GM23338 (cell line): ENCODE measurements around the gene PXT1. TPM values are rescaled to one million over a fixed set of nuclear protein-coding genes. Genes with fewer than 3 reads are reported as not detected.

Experiments
- ATAC-seq: fragments of 200-7000 bp; cut with Tn5 transposase; 3 replicates; pipeline ENCODE4 v1.9.1; 2020
- DNase-seq: peaks from one replicate; pipeline ENCODE4 v3.0.0-alpha.2; 2015; ENCODE audit warnings: low spot score
- H2AFZ ChIP-seq: fragments of 200-600 bp; sonication (generic); 2 replicates; pipeline ENCODE4 v1.8.0; 2016; ENCODE audit warnings: antibody characterized with exemption, mild to moderate bottlenecking, moderate library complexity
- H3F3A ChIP-seq: fragments of 200-600 bp; sonication (generic); replicated peaks from 2 replicates; pipeline ENCODE4 v1.8.0; 2017; ENCODE audit warnings: antibody characterized with exemption, mixed run types, low read depth
- H3K27ac ChIP-seq: fragments of 200-600 bp; sonication (generic); 2 replicates; pipeline ENCODE4 v1.6.1; 2016; ENCODE audit warnings: low read depth
- H3K27me3 ChIP-seq: fragments of 200-600 bp; sonication (generic); 2 replicates; pipeline ENCODE4 v1.8.0; 2016; ENCODE audit warnings: mild to moderate bottlenecking, mixed run types, moderate library complexity; ENCODE audit not compliant: insufficient read depth
- H3K36me3 ChIP-seq: fragments of 200-600 bp; sonication (generic); 2 replicates; pipeline ENCODE4 v1.8.0; 2016; ENCODE audit warnings: mild to moderate bottlenecking; ENCODE audit not compliant: insufficient read depth
- H3K4me1 ChIP-seq: fragments of 200-600 bp; sonication (generic); 2 replicates; pipeline ENCODE4 v1.8.0; 2016; ENCODE audit warnings: mild to moderate bottlenecking, moderate library complexity; ENCODE audit not compliant: insufficient read depth
- H3K4me2 ChIP-seq: fragments of 200-600 bp; sonication (generic); 2 replicates; pipeline ENCODE4 v1.7.1; 2017; ENCODE audit warnings: mixed run types
- H3K4me3 ChIP-seq: fragments of 200-600 bp; sonication (generic); 2 replicates; pipeline ENCODE4 v1.6.1; 2016; ENCODE audit warnings: mixed run types
- H3K79me2 ChIP-seq: fragments of 200-600 bp; sonication (generic); replicated peaks from 2 replicates; pipeline ENCODE4 v1.8.0; 2017; ENCODE audit warnings: mild to moderate bottlenecking; ENCODE audit not compliant: insufficient read depth
- H3K9me2 ChIP-seq: fragments of 200-600 bp; sonication (generic); 2 replicates; pipeline ENCODE4 v1.8.0; 2017; ENCODE audit not compliant: insufficient read depth
- H4K20me1 ChIP-seq: fragments of 200-600 bp; sonication (generic); replicated peaks from 2 replicates; pipeline ENCODE4 v1.8.0; 2017; ENCODE audit warnings: mild to moderate bottlenecking; ENCODE audit not compliant: insufficient read depth
- H3K27ac Mint-ChIP-seq: 2 replicates; pipeline ENCODE4 v1.8.0; 2020; ENCODE audit warnings: inconsistent platforms, mild to moderate bottlenecking, moderate library complexity, mixed read lengths
- H3K27me3 Mint-ChIP-seq: 3 replicates; pipeline ENCODE4 v1.8.0; 2022; ENCODE audit warnings: low read depth, mild to moderate bottlenecking, moderate library complexity, mixed read lengths, inconsistent platforms; ENCODE audit not compliant: insufficient read depth, poor library complexity
- H3K36me3 Mint-ChIP-seq: 3 replicates; pipeline ENCODE4 v1.8.0; 2021; ENCODE audit warnings: low read depth, mild to moderate bottlenecking, inconsistent platforms, moderate library complexity, mixed read lengths
- H3K4me1 Mint-ChIP-seq: 3 replicates; pipeline ENCODE4 v1.8.0; 2020; ENCODE audit warnings: mild to moderate bottlenecking, inconsistent platforms, mixed read lengths
- H3K4me3 Mint-ChIP-seq: 3 replicates; pipeline ENCODE4 v1.8.0; 2021; ENCODE audit warnings: moderate library complexity, mild to moderate bottlenecking, inconsistent platforms, mixed read lengths
- H3K9me3 Mint-ChIP-seq: 3 replicates; pipeline ENCODE4 v1.8.0; 2020; ENCODE audit warnings: moderate library complexity, mild to moderate bottlenecking, inconsistent platforms, mixed read lengths
- CTCF ChIP-seq, 2 experiments: fragments of 200-600 bp in 1 of 2; sonication (generic) in 1 of 2; conservative IDR thresholded peaks; 2 replicates each; pipeline versions ENCODE4 v1.5.1 to v1.6.1; 2016 to 2017; ENCODE audit warnings: antibody characterized with exemption in 2 of 2, low read depth in 2 of 2, mild to moderate bottlenecking in 2 of 2, moderate library complexity in 1 of 2
- EZH2phosphoT487 ChIP-seq: fragments of 200-600 bp; sonication (generic); IDR thresholded peaks from one replicate; pipeline ENCODE4 v1.8.1; 2018; ENCODE audit warnings: antibody characterized with exemption; ENCODE audit not compliant: unreplicated experiment
- JUNB ChIP-seq: IDR thresholded peaks from one replicate; pipeline ENCODE4 v1.6.1; 2016; ENCODE audit warnings: antibody characterized with exemption; ENCODE audit not compliant: unreplicated experiment
- POLR2AphosphoS5 ChIP-seq: IDR thresholded peaks from 2 replicates; pipeline ENCODE4 v1.6.1; 2016; ENCODE audit warnings: antibody characterized with exemption, low read depth
- REST ChIP-seq: IDR thresholded peaks from one replicate; pipeline ENCODE4 v1.6.1; 2018; ENCODE audit warnings: antibody characterized with exemption; ENCODE audit not compliant: unreplicated experiment
- STAT1 ChIP-seq: IDR thresholded peaks from one replicate; pipeline ENCODE4 v1.6.1; 2016; ENCODE audit warnings: antibody characterized with exemption; ENCODE audit not compliant: unreplicated experiment
- ZNF114 ChIP-seq: fragments of 250-450 bp; sonication (Bioruptor Pico); IDR thresholded peaks from 2 replicates; pipeline ENCODE4 v1.5.0; 2020; ENCODE audit warnings: mild to moderate bottlenecking, moderate library complexity
- ZNF331 ChIP-seq: fragments of 250-450 bp; sonication (Bioruptor Pico); IDR thresholded peaks from 2 replicates; pipeline ENCODE4 v1.5.0; 2020; ENCODE audit warnings: low read depth, mild to moderate bottlenecking, moderate library complexity
- polyA plus RNA-seq: library from polyadenylated mRNA; unstranded; fragments of >200 nt; fragmentation: Nextera tagmentation; extraction: Ambion mirVana; gene quantifications from 2 replicates; pipeline ENCODE4 v1.2.1, GENCODE V29; 2016
- total RNA-seq: library from RNA; depleted of rRNA; stranded (reverse); fragments of >200 nt; shearing (Covaris generic); gene quantifications from 2 replicates; pipeline ENCODE4 v1.2.3, GENCODE V29; 2014
- TF ChIP-seq, protein P1 (sequence below): IDR thresholded peaks from 2 replicates; pipeline ENCODE4 v1.6.1; 2016; ENCODE audit warnings: antibody characterized with exemption

The PXT1 gene
- total and polyA plus RNA-seq, 2 experiments from 2014 or later = 0.14 TPM; not detected in 1

DNA sequence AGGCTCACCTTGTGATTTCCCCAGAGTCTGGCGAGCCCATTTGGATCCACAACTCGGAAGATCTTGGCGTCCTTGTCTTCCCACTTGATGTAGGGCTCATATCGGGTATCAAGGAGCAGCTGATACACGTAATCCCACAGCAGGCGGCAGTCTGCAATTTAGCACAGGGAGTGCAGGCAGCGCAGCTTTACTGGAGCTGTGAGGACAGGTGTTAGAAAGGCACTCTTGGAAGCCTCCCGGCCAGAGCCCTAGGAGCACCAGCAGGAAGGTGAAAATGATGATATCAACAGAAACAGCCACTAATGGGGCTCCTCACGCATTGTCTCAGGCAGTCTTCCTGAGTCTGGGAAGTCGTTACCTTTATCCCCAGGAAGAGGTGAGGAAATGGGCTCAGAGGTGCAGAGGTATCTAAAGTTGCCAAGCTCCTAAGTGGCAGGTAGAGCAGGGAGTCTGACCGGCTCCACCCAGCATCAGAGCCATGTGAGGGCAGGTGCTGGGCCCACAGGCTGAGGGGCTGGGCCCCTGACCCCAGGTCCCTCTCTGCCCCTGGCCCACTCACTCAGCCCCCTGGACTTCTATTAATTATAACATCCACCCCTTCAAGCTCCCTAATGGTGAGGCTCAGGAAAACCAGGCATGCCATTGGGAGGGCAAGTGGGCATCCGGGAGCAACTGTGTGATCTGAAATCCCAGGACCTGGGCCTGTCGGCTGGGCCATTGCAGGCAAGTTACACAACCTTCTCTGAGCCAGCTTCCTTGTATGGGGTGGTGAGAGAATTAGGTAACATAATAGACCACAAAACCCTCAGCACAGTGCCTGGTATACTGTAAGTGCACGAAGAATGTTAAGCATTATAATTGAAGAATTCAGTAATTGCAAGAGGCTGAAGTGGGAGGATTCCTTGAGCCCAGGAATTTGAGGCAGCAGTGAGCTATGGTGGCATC is 73.5 kb downstream of the PXT1 start:
- Mint-ChIP-seq H3K4me3 (no peak overlapping the region), H3K27ac (no peak overlapping the region)
- DNase-seq = no peak

DNA sequence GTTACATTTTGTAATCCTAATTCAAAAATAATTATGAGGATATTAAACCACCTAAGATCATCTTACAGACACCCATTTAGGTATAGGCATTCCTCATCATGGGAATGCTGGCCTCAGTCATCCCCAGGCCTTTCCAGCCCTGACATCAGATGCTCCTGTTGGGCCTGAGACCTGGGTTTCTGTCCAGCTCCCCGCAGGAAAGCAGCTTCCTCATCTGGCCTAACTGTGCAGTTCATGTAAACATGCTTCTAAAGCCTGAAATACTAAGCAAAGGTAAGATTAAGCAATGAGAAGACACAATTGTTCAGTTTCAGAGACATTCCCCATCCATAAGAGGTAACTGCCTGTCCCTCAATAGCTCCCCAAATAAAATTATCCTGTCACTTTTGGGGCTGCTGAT is 74.2 kb downstream of the PXT1 start:
- DNase-seq = no peak
- H3K4me3 Mint-ChIP-seq = no peak overlapping the region
- no peak for TF ChIP-seq EZH2phosphoT487
- no peak for TF ChIP-seq POLR2AphosphoS5
- no peak for TF ChIP-seq STAT1
- TF ChIP-seq ZNF114 (CRISPR knock-in tag) = no peak
- TF ChIP-seq ZNF331 (CRISPR knock-in tag) = no peak
- TF ChIP-seq CTCF (conservative IDR thresholded peaks at IDR 0.05; ENCODE audit: low read depth in 2 of 2) = no peak
- TF ChIP-seq, protein P1, sequence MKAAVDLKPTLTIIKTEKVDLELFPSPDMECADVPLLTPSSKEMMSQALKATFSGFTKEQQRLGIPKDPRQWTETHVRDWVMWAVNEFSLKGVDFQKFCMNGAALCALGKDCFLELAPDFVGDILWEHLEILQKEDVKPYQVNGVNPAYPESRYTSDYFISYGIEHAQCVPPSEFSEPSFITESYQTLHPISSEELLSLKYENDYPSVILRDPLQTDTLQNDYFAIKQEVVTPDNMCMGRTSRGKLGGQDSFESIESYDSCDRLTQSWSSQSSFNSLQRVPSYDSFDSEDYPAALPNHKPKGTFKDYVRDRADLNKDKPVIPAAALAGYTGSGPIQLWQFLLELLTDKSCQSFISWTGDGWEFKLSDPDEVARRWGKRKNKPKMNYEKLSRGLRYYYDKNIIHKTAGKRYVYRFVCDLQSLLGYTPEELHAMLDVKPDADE = no peak
- no peak for TF ChIP-seq JUNB

More for the DNA sequence above, 73.5 kb downstream of the PXT1 start:
- ATAC-seq = no peak; the same call in 2 of the 3 replicates
- Histone ChIP-seq H3K36me3 (no peaks in the 10 kb centered on the region), H3F3A (no peaks in the 10 kb centered on the region), H3K9me2 (no peaks in the 10 kb centered on the region), H3K79me2 (no peaks in the 10 kb centered on the region), H2AFZ (no peak overlapping the region), H3K4me1 (0 out of 2 replicates have a peak, but pooled peaks cover 3% of the 10 kb centered on the region), H3K27ac (no peak overlapping the region), H3K4me2 (no peak overlapping the region), H3K4me3 (no peak overlapping the region), H3K27me3 (no peaks in the 10 kb centered on the region), H4K20me1 (no peaks in the 10 kb centered on the region)
- Mint-ChIP-seq H3K9me3 (no peaks in the 10 kb centered on the region), H3K27me3 (peaks cover 7% of the 10 kb centered on the region), H3K4me1 (peaks cover 11% of the 10 kb centered on the region), H3K36me3 (peaks cover 4% of the 10 kb centered on the region; the same call in 1 of the 3 replicates)
- TF ChIP-seq REST (no peak), JUNB (no peak), ZNF331 (CRISPR knock-in tag) (no peak)
- TF ChIP-seq, protein P1 = no peak

More for the DNA sequence above, 74.2 kb downstream of the PXT1 start:
- H3K36me3 Mint-ChIP-seq = peaks cover 4% of the 10 kb centered on the region; the same call in 1 of the 3 replicates
- Histone ChIP-seq H3K4me3 (no peak overlapping the region), H3K27me3 (no peaks in the 10 kb centered on the region), H3K79me2 (no peaks in the 10 kb centered on the region), H3K4me1 (no peaks in the 10 kb centered on the region), H3K4me2 (no peak overlapping the region), H4K20me1 (no peaks in the 10 kb centered on the region), H2AFZ (no peak overlapping the region), H3F3A (no peaks in the 10 kb centered on the region), H3K27ac (no peak overlapping the region), H3K36me3 (no peaks in the 10 kb centered on the region), H3K9me2 (no peaks in the 10 kb centered on the region)
- no peak overlapping the region for H3K27ac Mint-ChIP-seq
- ATAC-seq = no peak
- H3K27me3 Mint-ChIP-seq = peaks cover 7% of the 10 kb centered on the region
- H3K4me1 Mint-ChIP-seq = peaks cover 11% of the 10 kb centered on the region
- no peaks in the 10 kb centered on the region for H3K9me3 Mint-ChIP-seq
